GM23338 (cell line): ENCODE measurements around the gene SCGB1D2. TPM values are rescaled to one million over a fixed set of nuclear protein-coding genes. Genes with fewer than 3 reads are reported as not detected.
"Not testable (repeated sequence)": the region's sequence is repeated elsewhere in the genome, so short reads cannot be mapped to it uniquely, and the experiment has no call there.

Source experiments
- ATAC-seq: fragments of 200-7000 bp; cut with Tn5 transposase; 3 replicates; pipeline ENCODE4 v1.9.1; 2020
- DNase-seq: peaks from one replicate; pipeline ENCODE4 v3.0.0-alpha.2; 2015; ENCODE audit warnings: low spot score
- H2AFZ ChIP-seq: fragments of 200-600 bp; sonication (generic); 2 replicates; pipeline ENCODE4 v1.8.0; 2016; ENCODE audit warnings: antibody characterized with exemption, mild to moderate bottlenecking, moderate library complexity
- H3F3A ChIP-seq: fragments of 200-600 bp; sonication (generic); replicated peaks from 2 replicates; pipeline ENCODE4 v1.8.0; 2017; ENCODE audit warnings: antibody characterized with exemption, mixed run types, low read depth
- H3K27ac ChIP-seq: fragments of 200-600 bp; sonication (generic); 2 replicates; pipeline ENCODE4 v1.6.1; 2016; ENCODE audit warnings: low read depth
- H3K27me3 ChIP-seq: fragments of 200-600 bp; sonication (generic); 2 replicates; pipeline ENCODE4 v1.8.0; 2016; ENCODE audit warnings: mild to moderate bottlenecking, mixed run types, moderate library complexity; ENCODE audit not compliant: insufficient read depth
- H3K36me3 ChIP-seq: fragments of 200-600 bp; sonication (generic); 2 replicates; pipeline ENCODE4 v1.8.0; 2016; ENCODE audit warnings: mild to moderate bottlenecking; ENCODE audit not compliant: insufficient read depth
- H3K4me1 ChIP-seq: fragments of 200-600 bp; sonication (generic); 2 replicates; pipeline ENCODE4 v1.8.0; 2016; ENCODE audit warnings: mild to moderate bottlenecking, moderate library complexity; ENCODE audit not compliant: insufficient read depth
- H3K4me2 ChIP-seq: fragments of 200-600 bp; sonication (generic); 2 replicates; pipeline ENCODE4 v1.7.1; 2017; ENCODE audit warnings: mixed run types
- H3K4me3 ChIP-seq: fragments of 200-600 bp; sonication (generic); 2 replicates; pipeline ENCODE4 v1.6.1; 2016; ENCODE audit warnings: mixed run types
- H3K79me2 ChIP-seq: fragments of 200-600 bp; sonication (generic); replicated peaks from 2 replicates; pipeline ENCODE4 v1.8.0; 2017; ENCODE audit warnings: mild to moderate bottlenecking; ENCODE audit not compliant: insufficient read depth
- H3K9me2 ChIP-seq: fragments of 200-600 bp; sonication (generic); 2 replicates; pipeline ENCODE4 v1.8.0; 2017; ENCODE audit not compliant: insufficient read depth
- H4K20me1 ChIP-seq: fragments of 200-600 bp; sonication (generic); replicated peaks from 2 replicates; pipeline ENCODE4 v1.8.0; 2017; ENCODE audit warnings: mild to moderate bottlenecking; ENCODE audit not compliant: insufficient read depth
- H3K27ac Mint-ChIP-seq: 2 replicates; pipeline ENCODE4 v1.8.0; 2020; ENCODE audit warnings: inconsistent platforms, mild to moderate bottlenecking, moderate library complexity, mixed read lengths
- H3K27me3 Mint-ChIP-seq: 3 replicates; pipeline ENCODE4 v1.8.0; 2022; ENCODE audit warnings: low read depth, mild to moderate bottlenecking, moderate library complexity, mixed read lengths, inconsistent platforms; ENCODE audit not compliant: insufficient read depth, poor library complexity
- H3K36me3 Mint-ChIP-seq: 3 replicates; pipeline ENCODE4 v1.8.0; 2021; ENCODE audit warnings: low read depth, mild to moderate bottlenecking, inconsistent platforms, moderate library complexity, mixed read lengths
- H3K4me1 Mint-ChIP-seq: 3 replicates; pipeline ENCODE4 v1.8.0; 2020; ENCODE audit warnings: mild to moderate bottlenecking, inconsistent platforms, mixed read lengths
- H3K4me3 Mint-ChIP-seq: 3 replicates; pipeline ENCODE4 v1.8.0; 2021; ENCODE audit warnings: moderate library complexity, mild to moderate bottlenecking, inconsistent platforms, mixed read lengths
- H3K9me3 Mint-ChIP-seq: 3 replicates; pipeline ENCODE4 v1.8.0; 2020; ENCODE audit warnings: moderate library complexity, mild to moderate bottlenecking, inconsistent platforms, mixed read lengths
- CREB1 ChIP-seq: fragments of 250-450 bp; sonication (Bioruptor Pico); IDR thresholded peaks from 2 replicates; pipeline ENCODE4 v1.5.0; 2020; ENCODE audit warnings: low read depth, mild to moderate bottlenecking, moderate library complexity
- CTCF ChIP-seq, 2 experiments: fragments of 200-600 bp in 1 of 2; sonication (generic) in 1 of 2; conservative IDR thresholded peaks; 2 replicates each; pipeline versions ENCODE4 v1.5.1 to v1.6.1; 2016 to 2017; ENCODE audit warnings: antibody characterized with exemption in 2 of 2, low read depth in 2 of 2, mild to moderate bottlenecking in 2 of 2, moderate library complexity in 1 of 2
- EZH2 ChIP-seq: fragments of 200-600 bp; sonication (generic); IDR thresholded peaks from one replicate; pipeline ENCODE4 v1.8.0; 2017; ENCODE audit warnings: antibody characterized with exemption, mild to moderate bottlenecking, low read depth; ENCODE audit not compliant: unreplicated experiment
- EZH2phosphoT487 ChIP-seq: fragments of 200-600 bp; sonication (generic); IDR thresholded peaks from one replicate; pipeline ENCODE4 v1.8.1; 2018; ENCODE audit warnings: antibody characterized with exemption; ENCODE audit not compliant: unreplicated experiment
- JUNB ChIP-seq: IDR thresholded peaks from one replicate; pipeline ENCODE4 v1.6.1; 2016; ENCODE audit warnings: antibody characterized with exemption; ENCODE audit not compliant: unreplicated experiment
- POLR2AphosphoS5 ChIP-seq: IDR thresholded peaks from 2 replicates; pipeline ENCODE4 v1.6.1; 2016; ENCODE audit warnings: antibody characterized with exemption, low read depth
- REST ChIP-seq: IDR thresholded peaks from one replicate; pipeline ENCODE4 v1.6.1; 2018; ENCODE audit warnings: antibody characterized with exemption; ENCODE audit not compliant: unreplicated experiment
- STAT1 ChIP-seq: IDR thresholded peaks from one replicate; pipeline ENCODE4 v1.6.1; 2016; ENCODE audit warnings: antibody characterized with exemption; ENCODE audit not compliant: unreplicated experiment
- ZNF114 ChIP-seq: fragments of 250-450 bp; sonication (Bioruptor Pico); IDR thresholded peaks from 2 replicates; pipeline ENCODE4 v1.5.0; 2020; ENCODE audit warnings: mild to moderate bottlenecking, moderate library complexity
- ZNF331 ChIP-seq: fragments of 250-450 bp; sonication (Bioruptor Pico); IDR thresholded peaks from 2 replicates; pipeline ENCODE4 v1.5.0; 2020; ENCODE audit warnings: low read depth, mild to moderate bottlenecking, moderate library complexity
- polyA plus RNA-seq: library from polyadenylated mRNA; unstranded; fragments of >200 nt; fragmentation: Nextera tagmentation; extraction: Ambion mirVana; gene quantifications from 2 replicates; pipeline ENCODE4 v1.2.1, GENCODE V29; 2016
- total RNA-seq: library from RNA; depleted of rRNA; stranded (reverse); fragments of >200 nt; shearing (Covaris generic); gene quantifications from 2 replicates; pipeline ENCODE4 v1.2.3, GENCODE V29; 2014
- TF ChIP-seq, protein P1 (sequence below): IDR thresholded peaks from 2 replicates; pipeline ENCODE4 v1.6.1; 2016; ENCODE audit warnings: antibody characterized with exemption

Gene SCGB1D2
- total and polyA plus RNA-seq, 2 experiments from 2014 or later, result not detected

DNA sequence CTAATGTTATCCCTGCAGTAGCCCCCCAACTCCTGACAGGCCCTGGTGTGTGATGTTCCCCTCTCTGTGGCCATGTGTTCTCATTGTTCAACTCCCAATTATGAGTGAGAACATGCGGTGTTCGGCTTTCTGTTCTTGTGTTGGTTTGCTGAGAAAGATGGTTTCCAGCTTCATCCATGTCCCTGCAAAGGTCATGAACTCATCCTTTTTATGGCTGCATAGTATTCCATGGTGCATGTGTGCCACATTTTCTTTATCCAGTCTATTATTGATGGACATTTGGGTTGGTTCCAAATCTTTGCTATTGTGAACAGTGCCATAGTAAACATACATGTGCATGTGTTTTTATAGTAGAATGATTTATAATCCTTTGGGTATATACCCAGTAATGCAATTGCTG lies 44.6 kb upstream of the SCGB1D2 start:
- not testable (repeated sequence) for ATAC-seq, DNase-seq, H3K4me2 ChIP-seq, H3K79me2 ChIP-seq, H3K4me1 ChIP-seq, H4K20me1 ChIP-seq, H2AFZ ChIP-seq, H3K9me3 Mint-ChIP-seq, H3K27ac ChIP-seq, H3K27me3 ChIP-seq, H3K36me3 ChIP-seq, H3K4me3 Mint-ChIP-seq, H3K27me3 Mint-ChIP-seq, H3F3A ChIP-seq, H3K36me3 Mint-ChIP-seq, H3K4me3 ChIP-seq, H3K27ac Mint-ChIP-seq, H3K9me2 ChIP-seq
- H3K4me1 Mint-ChIP-seq, result peaks cover 11% of the 10 kb centered on the region

GRCh38 chr11:62201376-62201775 lies 40.7 kb upstream of the SCGB1D2 start:
- no peak overlapping the region for H3K4me3 ChIP-seq
- Mint-ChIP-seq H3K4me3 (no peak overlapping the region), H3K9me3 (no peaks in the 10 kb centered on the region), H3K27ac (no peak overlapping the region), H3K36me3 (no peaks in the 10 kb centered on the region), H3K4me1 (no peaks in the 10 kb centered on the region), H3K27me3 (peaks cover 7% of the 10 kb centered on the region)
- no peaks in the 10 kb centered on the region for H4K20me1 ChIP-seq
- H2AFZ ChIP-seq, result no peak overlapping the region
- TF ChIP-seq ZNF331 (no peak), CREB1 (CRISPR knock-in tag) (no peak), CTCF (conservative IDR thresholded peaks at IDR 0.05; ENCODE audit: low read depth in 2 of 2) (no peak), STAT1 (no peak), EZH2 (no peak), EZH2phosphoT487 (no peak), ZNF114 (CRISPR knock-in tag) (no peak), POLR2AphosphoS5 (no peak), JUNB (no peak), REST (no peak)
- TF ChIP-seq, protein P1, sequence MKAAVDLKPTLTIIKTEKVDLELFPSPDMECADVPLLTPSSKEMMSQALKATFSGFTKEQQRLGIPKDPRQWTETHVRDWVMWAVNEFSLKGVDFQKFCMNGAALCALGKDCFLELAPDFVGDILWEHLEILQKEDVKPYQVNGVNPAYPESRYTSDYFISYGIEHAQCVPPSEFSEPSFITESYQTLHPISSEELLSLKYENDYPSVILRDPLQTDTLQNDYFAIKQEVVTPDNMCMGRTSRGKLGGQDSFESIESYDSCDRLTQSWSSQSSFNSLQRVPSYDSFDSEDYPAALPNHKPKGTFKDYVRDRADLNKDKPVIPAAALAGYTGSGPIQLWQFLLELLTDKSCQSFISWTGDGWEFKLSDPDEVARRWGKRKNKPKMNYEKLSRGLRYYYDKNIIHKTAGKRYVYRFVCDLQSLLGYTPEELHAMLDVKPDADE, result no peak
- H3K9me2 ChIP-seq, result no peaks in the 10 kb centered on the region
- H3F3A ChIP-seq, result no peaks in the 10 kb centered on the region
- no peaks in the 10 kb centered on the region for H3K4me1 ChIP-seq
- H3K4me2 ChIP-seq, result no peak overlapping the region
- H3K36me3 ChIP-seq, result no peaks in the 10 kb centered on the region
- ATAC-seq, result no peak
- H3K27ac ChIP-seq, result no peak overlapping the region
- no peaks in the 10 kb centered on the region for H3K27me3 ChIP-seq
- no peaks in the 10 kb centered on the region for H3K79me2 ChIP-seq
- no peak for DNase-seq
